Activated naive CD8-positive, alpha-beta T cell treated with anti-CD3 and anti-CD28 coated beads for 36 hours (primary cell): ENCODE data around the gene SIPA1L3. TPM values are rescaled to one million over a fixed set of nuclear protein-coding genes. Genes with fewer than 3 reads are reported as not detected.

Source experiments
- DNase-seq: peaks from one replicate; pipeline ENCODE4 v3.0.0; 2021
- H3K27ac Mint-ChIP-seq: one replicate; pipeline ENCODE4 v1.8.0; 2022; ENCODE audit warnings: mild to moderate bottlenecking, moderate library complexity, mixed read lengths
- H3K27me3 Mint-ChIP-seq: one replicate; pipeline ENCODE4 v1.8.0; 2022; ENCODE audit warnings: mild to moderate bottlenecking, mixed read lengths
- H3K36me3 Mint-ChIP-seq: one replicate; pipeline ENCODE4 v1.8.0; 2021; ENCODE audit warnings: mild to moderate bottlenecking, mixed read lengths
- H3K4me1 Mint-ChIP-seq: one replicate; pipeline ENCODE4 v1.8.0; 2021; ENCODE audit warnings: mixed read lengths
- H3K4me3 Mint-ChIP-seq: one replicate; pipeline ENCODE4 v1.8.0; 2022; ENCODE audit warnings: mild to moderate bottlenecking, moderate library complexity, mixed read lengths
- H3K9me3 Mint-ChIP-seq: one replicate; pipeline ENCODE4 v1.8.0; 2022; ENCODE audit warnings: mixed read lengths
- total RNA-seq, 2 experiments: library from RNA; stranded (reverse); gene quantifications; one replicate each; pipeline ENCODE4 v1.2.3, GENCODE V29; 2021

The SIPA1L3 gene
- total RNA-seq, 2 experiments from 2014 or later: 9.1 to 9.7 TPM

- H3K36me3 Mint-ChIP-seq: peaks cover 13% of the 10 kb centered on the region
- no peaks in the 10 kb centered on the region for H3K27me3 Mint-ChIP-seq
- no peak for DNase-seq
- H3K9me3 Mint-ChIP-seq: peaks cover 4% of the 10 kb centered on the region
- no peaks in the 10 kb centered on the region for H3K4me1 Mint-ChIP-seq
- no peak overlapping the region for H3K4me3 Mint-ChIP-seq
- peak overlapping the region; percentile 11 for H3K27ac Mint-ChIP-seq
Observed at GRCh38 chr19:37950471-37951175, 43.6 kb downstream of the SIPA1L3 start.

- Mint-ChIP-seq H3K4me1 (no peaks in the 10 kb centered on the region), H3K9me3 (peaks cover 8% of the 10 kb centered on the region), H3K4me3 (no peak overlapping the region), H3K27ac (no peak overlapping the region), H3K36me3 (peaks cover 16% of the 10 kb centered on the region), H3K27me3 (no peaks in the 10 kb centered on the region)
- DNase-seq: no peak
Observed at GRCh38 chr19:37951816-37952210, 44.8 kb downstream of the SIPA1L3 start.

GRCh38 chr19:37953171-37953917, 46.3 kb downstream of the SIPA1L3 start:
- H3K27me3 Mint-ChIP-seq: no peaks in the 10 kb centered on the region

GRCh38 chr19:37953918-37954303, 46.9 kb downstream of the SIPA1L3 start:
- Mint-ChIP-seq H3K4me1 (no peaks in the 10 kb centered on the region), H3K27me3 (no peaks in the 10 kb centered on the region), H3K27ac (no peak overlapping the region), H3K9me3 (peaks cover 12% of the 10 kb centered on the region), H3K4me3 (no peak overlapping the region), H3K36me3 (peaks cover 23% of the 10 kb centered on the region)
- no peak for DNase-seq

More at GRCh38 chr19:37953171-37953917, 46.3 kb downstream of the SIPA1L3 start:
- Mint-ChIP-seq H3K4me3 (no peak overlapping the region), H3K27ac (no peak overlapping the region), H3K36me3 (peaks cover 20% of the 10 kb centered on the region), H3K4me1 (no peaks in the 10 kb centered on the region), H3K9me3 (peaks cover 11% of the 10 kb centered on the region)
- no peak for DNase-seq

GRCh38 chr19:37954421-37954874, 47.4 kb downstream of the SIPA1L3 start:
- H3K36me3 Mint-ChIP-seq: peaks cover 23% of the 10 kb centered on the region
- no peak overlapping the region for H3K27ac Mint-ChIP-seq
- H3K4me3 Mint-ChIP-seq: no peak overlapping the region
- no peak for DNase-seq
- H3K27me3 Mint-ChIP-seq: no peaks in the 10 kb centered on the region
- H3K4me1 Mint-ChIP-seq: peaks cover 3% of the 10 kb centered on the region
- H3K9me3 Mint-ChIP-seq: peaks cover 12% of the 10 kb centered on the region

GRCh38 chr19:37955986-37956385, 49.0 kb downstream of the SIPA1L3 start:
- Mint-ChIP-seq H3K4me1 (peaks cover 5% of the 10 kb centered on the region), H3K27me3 (no peaks in the 10 kb centered on the region), H3K36me3 (peaks cover 18% of the 10 kb centered on the region), H3K4me3 (no peak overlapping the region), H3K27ac (no peak overlapping the region), H3K9me3 (peaks cover 11% of the 10 kb centered on the region)
- DNase-seq: no peak

- no peak for DNase-seq
- no peak overlapping the region for H3K27ac Mint-ChIP-seq
- no peak overlapping the region for H3K4me3 Mint-ChIP-seq
- no peaks in the 10 kb centered on the region for H3K27me3 Mint-ChIP-seq
- peaks cover 21% of the 10 kb centered on the region for H3K36me3 Mint-ChIP-seq
- peaks cover 5% of the 10 kb centered on the region for H3K4me1 Mint-ChIP-seq
- peaks cover 18% of the 10 kb centered on the region for H3K9me3 Mint-ChIP-seq
Observed at GRCh38 chr19:37957176-37957575, 50.2 kb downstream of the SIPA1L3 start.

- Mint-ChIP-seq H3K4me3 (no peak overlapping the region), H3K4me1 (peaks cover 5% of the 10 kb centered on the region), H3K27me3 (no peaks in the 10 kb centered on the region), H3K36me3 (peaks cover 24% of the 10 kb centered on the region), H3K27ac (no peak overlapping the region), H3K9me3 (peaks cover 18% of the 10 kb centered on the region)
- DNase-seq: no peak
Observed at GRCh38 chr19:37959665-37960114, 52.7 kb downstream of the SIPA1L3 start.

- Mint-ChIP-seq H3K4me1 (peaks cover 5% of the 10 kb centered on the region), H3K27me3 (no peaks in the 10 kb centered on the region), H3K27ac (no peak overlapping the region), H3K9me3 (peaks cover 13% of the 10 kb centered on the region), H3K36me3 (peaks cover 18% of the 10 kb centered on the region), H3K4me3 (no peak overlapping the region)
- no peak for DNase-seq
Observed at GRCh38 chr19:37961198-37961597, 54.2 kb downstream of the SIPA1L3 start.

GRCh38 chr19:37963190-37963936, 56.4 kb downstream of the SIPA1L3 start:
- Mint-ChIP-seq H3K36me3 (peaks cover 14% of the 10 kb centered on the region), H3K27ac (no peak overlapping the region)

GRCh38 chr19:37964109-37964508, 57.1 kb downstream of the SIPA1L3 start:
- Mint-ChIP-seq H3K27ac (no peak overlapping the region), H3K27me3 (no peaks in the 10 kb centered on the region), H3K9me3 (peaks cover 7% of the 10 kb centered on the region), H3K36me3 (peaks cover 14% of the 10 kb centered on the region), H3K4me3 (no peak overlapping the region), H3K4me1 (peaks cover 5% of the 10 kb centered on the region)
- DNase-seq: no peak

More at GRCh38 chr19:37963190-37963936, 56.4 kb downstream of the SIPA1L3 start:
- Mint-ChIP-seq H3K9me3 (peaks cover 8% of the 10 kb centered on the region), H3K27me3 (no peaks in the 10 kb centered on the region), H3K4me1 (peaks cover 5% of the 10 kb centered on the region), H3K4me3 (no peak overlapping the region)
- no peak for DNase-seq

GRCh38 chr19:37966211-37966661, 59.2 kb downstream of the SIPA1L3 start:
- H3K36me3 Mint-ChIP-seq: peaks cover 27% of the 10 kb centered on the region
- H3K27ac Mint-ChIP-seq: no peak overlapping the region
- H3K4me3 Mint-ChIP-seq: no peak overlapping the region
- peaks cover 11% of the 10 kb centered on the region for H3K9me3 Mint-ChIP-seq
- DNase-seq: no peak
- no peaks in the 10 kb centered on the region for H3K27me3 Mint-ChIP-seq
- H3K4me1 Mint-ChIP-seq: no peaks in the 10 kb centered on the region

GRCh38 chr19:37966662-37967231, 59.7 kb downstream of the SIPA1L3 start:
- DNase-seq: no peak

GRCh38 chr19:37969695-37970094, 62.7 kb downstream of the SIPA1L3 start:
- no peaks in the 10 kb centered on the region for H3K27me3 Mint-ChIP-seq
- H3K36me3 Mint-ChIP-seq: peaks cover 24% of the 10 kb centered on the region
- peaks cover 10% of the 10 kb centered on the region for H3K9me3 Mint-ChIP-seq
- DNase-seq: no peak
- H3K4me3 Mint-ChIP-seq: no peak overlapping the region
- peaks cover 3% of the 10 kb centered on the region for H3K4me1 Mint-ChIP-seq
- H3K27ac Mint-ChIP-seq: no peak overlapping the region

More at GRCh38 chr19:37966662-37967231, 59.7 kb downstream of the SIPA1L3 start:
- Mint-ChIP-seq H3K4me1 (no peaks in the 10 kb centered on the region), H3K4me3 (no peak overlapping the region), H3K9me3 (peaks cover 8% of the 10 kb centered on the region), H3K27me3 (no peaks in the 10 kb centered on the region), H3K27ac (no peak overlapping the region), H3K36me3 (peaks cover 24% of the 10 kb centered on the region)
